CD4-positive, alpha-beta T cell treated with Interleukin-1 beta for 1 hour (primary cell): ENCODE data around the gene LUZP2.

Source experiments
- DNase-seq, 2 donors: peaks; one replicate each; pipeline ENCODE4 v3.0.0-alpha.2; 2020 to 2022

Gene LUZP2

GRCh38 chr11:24496736-24497725 lies at the start of gene LUZP2:
TSS of gene LUZP2 (plus strand) at chr11:24497053.
- DNase-seq, result no peak

DNA sequence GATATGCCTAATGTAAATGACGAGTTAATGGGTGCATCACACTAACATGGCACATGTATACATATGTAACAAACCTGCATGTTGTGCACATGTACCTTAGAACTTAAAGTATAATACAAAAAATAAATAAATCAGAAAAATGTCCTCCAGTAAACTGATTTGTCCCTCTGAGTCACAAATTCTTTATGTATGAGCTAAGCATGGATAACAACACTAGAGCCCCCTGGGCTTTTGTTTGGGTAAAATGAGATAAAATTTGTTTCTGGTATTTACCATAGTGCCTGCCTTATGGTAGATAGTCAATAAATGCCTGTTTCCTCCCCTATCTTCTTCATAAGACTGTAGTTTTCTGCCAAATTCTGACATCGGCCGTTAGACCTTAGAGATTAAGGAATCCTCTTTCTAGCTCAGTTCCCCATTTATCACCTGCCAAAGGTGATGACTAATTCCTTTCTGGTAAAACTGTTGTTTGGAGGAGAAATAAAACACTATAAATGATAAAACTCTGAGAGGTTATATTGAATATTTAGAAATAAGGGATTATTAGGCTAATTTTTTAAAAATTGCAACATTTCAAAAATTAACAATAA lies 43.6 kb upstream of the LUZP2 start:
- no peak for DNase-seq

- no peak for DNase-seq
Measured at GRCh38 chr11:24457985-24458384, 38.9 kb upstream of the LUZP2 start.

- no peak for DNase-seq
Measured at GRCh38 chr11:24470431-24470830, 26.4 kb upstream of the LUZP2 start.

GRCh38 chr11:24471084-24471483 lies 25.8 kb upstream of the LUZP2 start:
- DNase-seq, result no peak

- no peak for DNase-seq
Measured at GRCh38 chr11:24478718-24479117, 18.1 kb upstream of the LUZP2 start.

- DNase-seq, result no peak
Measured at GRCh38 chr11:24489477-24489876, 7.4 kb upstream of the LUZP2 start.

DNA sequence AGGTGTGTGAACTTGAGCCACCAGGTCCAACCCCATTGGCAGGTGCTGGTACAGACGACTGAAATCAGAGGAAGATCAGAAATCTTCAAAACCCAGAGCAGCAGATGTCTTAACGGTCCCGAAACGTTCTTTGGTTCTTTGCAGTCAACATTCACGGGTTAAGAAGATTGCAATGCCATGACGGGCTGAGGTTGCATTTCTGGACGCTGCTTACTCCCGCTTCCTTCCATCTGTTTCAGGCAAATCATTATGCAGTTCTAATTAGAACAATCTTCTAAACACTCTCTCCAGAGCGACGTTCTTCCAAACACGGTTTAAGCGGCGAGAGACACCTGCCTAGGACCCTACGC lies 492 bp upstream of the LUZP2 start:
- DNase-seq, result no peak

GRCh38 chr11:24497831-24498230 lies 978 bp downstream of the LUZP2 start:
- DNase-seq, result no peak

- no peak for DNase-seq
Measured at GRCh38 chr11:24502425-24502824, 5.6 kb downstream of the LUZP2 start.

GRCh38 chr11:24509114-24509513 lies 12.3 kb downstream of the LUZP2 start:
- DNase-seq, result no peak

GRCh38 chr11:24511511-24511910 lies 14.7 kb downstream of the LUZP2 start:
- no peak for DNase-seq

DNA sequence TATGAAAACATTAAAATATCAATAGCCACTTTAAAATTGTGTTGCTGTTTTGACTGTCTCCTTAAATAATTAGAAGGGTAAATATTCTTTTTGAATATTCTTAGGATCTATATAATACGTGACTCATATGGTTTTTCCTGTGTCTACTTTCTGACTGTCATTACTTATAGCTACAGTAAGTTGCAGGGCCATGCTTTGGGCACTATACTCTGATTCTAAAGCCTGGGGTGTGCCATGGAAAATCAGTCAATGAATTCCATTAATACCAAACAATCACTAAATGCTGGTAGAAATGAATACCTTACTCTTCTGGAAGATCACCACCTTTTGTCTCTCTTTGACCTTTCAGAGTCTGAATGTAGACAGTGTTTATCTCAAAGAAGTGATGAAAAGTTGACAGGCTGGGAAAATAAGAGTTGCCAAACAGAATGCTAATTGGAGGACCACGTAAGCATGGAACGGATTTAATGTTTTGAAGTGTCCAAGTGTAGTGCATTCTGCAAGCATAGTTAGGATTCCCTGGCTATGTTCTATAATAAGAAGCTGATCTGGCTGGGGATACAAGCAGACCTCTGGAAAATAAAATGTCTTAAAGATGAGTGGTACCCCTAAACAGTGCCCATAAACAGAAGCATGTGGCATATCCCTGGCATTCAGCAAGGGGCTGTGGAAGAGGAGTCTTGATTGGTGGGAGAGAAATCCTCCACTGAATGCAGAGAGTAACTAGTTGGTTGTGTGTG lies 16.8 kb downstream of the LUZP2 start:
- no peak for DNase-seq

DNA sequence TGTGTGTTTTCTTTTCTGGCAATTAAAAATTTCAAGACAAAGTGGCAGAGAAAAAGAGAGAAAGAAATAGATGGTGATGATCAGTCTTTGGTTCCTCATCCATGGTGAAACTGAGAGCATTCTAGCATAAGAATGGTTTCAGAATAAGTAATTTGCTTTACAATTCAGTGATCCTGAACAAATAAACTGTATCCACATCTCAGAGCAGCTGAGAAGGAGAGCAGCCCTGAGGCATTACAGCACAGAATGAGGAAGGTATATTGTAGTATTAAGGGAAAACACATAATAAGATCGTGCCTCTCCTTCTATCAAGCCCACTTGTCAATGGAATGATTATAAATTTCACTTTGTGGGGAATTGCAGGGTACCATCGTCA lies 17.4 kb downstream of the LUZP2 start:
- no peak for DNase-seq

- DNase-seq, result no peak
Measured at GRCh38 chr11:24515632-24516031, 18.8 kb downstream of the LUZP2 start.

DNA sequence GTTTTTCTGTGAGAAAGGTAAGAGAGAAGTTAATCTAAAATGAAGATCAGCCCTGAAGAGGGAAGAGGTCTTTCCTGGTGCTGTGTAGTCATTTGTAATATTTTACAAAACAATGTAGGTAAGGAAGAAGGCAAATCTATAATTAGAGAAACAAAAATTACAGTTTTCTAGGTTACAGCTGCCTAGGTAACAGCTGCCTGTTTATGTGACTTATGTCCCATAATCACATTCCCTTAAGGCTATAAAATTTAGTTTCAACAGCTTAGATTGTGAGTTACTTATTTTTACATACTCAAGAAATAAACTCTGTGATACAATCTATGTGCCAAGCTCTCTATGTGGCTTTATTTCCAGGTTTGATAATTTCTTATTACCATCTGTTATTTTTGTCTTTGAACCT lies 19.8 kb downstream of the LUZP2 start:
- DNase-seq, result no peak

GRCh38 chr11:24521601-24522000 lies 24.7 kb downstream of the LUZP2 start:
- DNase-seq, result no peak

GRCh38 chr11:24524156-24524555 lies 27.3 kb downstream of the LUZP2 start:
- DNase-seq, result no peak

- DNase-seq, result no peak
Measured at GRCh38 chr11:24531528-24531927, 34.7 kb downstream of the LUZP2 start.

- no peak for DNase-seq
Measured at GRCh38 chr11:24543771-24544170, 46.9 kb downstream of the LUZP2 start.

DNA sequence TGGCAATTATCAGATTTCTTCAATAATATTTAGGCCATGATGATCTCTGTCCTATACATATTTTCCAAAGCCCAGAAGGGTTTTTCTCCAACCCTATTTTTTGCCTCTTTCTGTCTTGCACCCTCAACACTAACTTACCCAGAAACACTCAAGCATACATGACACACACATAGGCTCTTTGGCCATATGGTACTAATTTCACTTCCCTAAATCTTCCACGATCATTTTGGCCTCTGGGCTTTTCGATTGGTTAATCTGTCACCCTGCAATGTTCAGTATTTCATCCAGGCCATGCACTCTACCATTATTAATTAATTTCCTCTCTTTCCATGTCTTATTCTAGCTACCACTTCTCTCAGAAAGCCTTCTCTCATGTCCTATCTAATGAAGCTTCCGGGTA lies 59.8 kb downstream of the LUZP2 start:
- no peak for DNase-seq

GRCh38 chr11:24559315-24559714 lies 62.5 kb downstream of the LUZP2 start:
- no peak for DNase-seq

- DNase-seq, result no peak
Measured at GRCh38 chr11:24560324-24560723, 63.5 kb downstream of the LUZP2 start.

DNA sequence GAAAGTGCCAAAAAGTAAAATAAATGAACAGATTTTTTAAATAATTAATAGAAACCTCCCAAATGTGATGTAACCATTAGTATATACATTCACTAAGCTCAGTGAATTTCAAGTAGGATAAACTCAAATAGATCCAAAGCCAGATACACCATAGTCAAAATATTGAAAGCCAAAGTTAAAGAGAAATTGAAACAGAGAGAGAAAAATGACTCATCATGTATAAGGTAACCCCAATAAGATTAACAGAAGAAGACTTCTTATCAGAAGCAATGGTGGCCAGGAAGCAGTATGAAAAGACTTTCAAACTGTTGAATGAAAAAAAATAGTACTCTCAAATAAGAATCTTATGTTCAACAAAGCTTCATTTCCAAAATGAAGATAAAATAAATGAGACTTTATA lies 70.5 kb downstream of the LUZP2 start:
- DNase-seq, result no peak
